Lung (tissue), 12 donors: Measurements from ENCODE around the gene SLC26A11. TPM values are rescaled to one million over a fixed set of nuclear protein-coding genes. Genes with fewer than 3 reads are reported as not detected.

Experiments used
- ATAC-seq: fragments of 200-7000 bp; cut with Tn5 transposase; one replicate; pipeline ENCODE4 v1.9.1; 2020; ENCODE audit warnings: moderate number of reproducible peaks; ENCODE audit not compliant: insufficient read depth, low FRiP score
- DNase-seq, 3 donors: peaks; one replicate each; pipeline ENCODE4 v3.0.0-alpha.2; 2013 to 2017
- H3K27ac ChIP-seq, 2 donors: one replicate each; pipeline ENCODE4 v1.5.1; 2013; ENCODE audit warnings: mild to moderate bottlenecking in 2 of 2, moderate library complexity in 2 of 2, control low read depth in 1 of 2, inconsistent platforms in 1 of 2, low read depth in 1 of 2, low read length in 1 of 2
- H3K27me3 ChIP-seq, 3 donors: one replicate each; pipeline ENCODE4 v1.5.1; 2013; ENCODE audit warnings: low read length in 2 of 3; ENCODE audit not compliant: control insufficient read depth in 3 of 3, insufficient read depth in 3 of 3
- H3K36me3 ChIP-seq, 4 donors: one replicate each; pipeline ENCODE4 v1.5.1; 2013; ENCODE audit warnings: low read length in 4 of 4, mild to moderate bottlenecking in 1 of 4, moderate library complexity in 1 of 4; ENCODE audit not compliant: control insufficient read depth in 4 of 4, insufficient read depth in 4 of 4
- H3K4me1 ChIP-seq, 5 donors: one replicate each; pipeline ENCODE4 v1.5.1; 2013; ENCODE audit warnings: low read length in 5 of 5, mild to moderate bottlenecking in 2 of 5, moderate library complexity in 1 of 5; ENCODE audit not compliant: control insufficient read depth in 5 of 5, insufficient read depth in 5 of 5
- H3K4me3 ChIP-seq: one replicate; pipeline ENCODE4 v1.5.1; 2013; ENCODE audit warnings: mild to moderate bottlenecking, control low read depth, moderate library complexity
- H3K9ac ChIP-seq, 2 donors: one replicate each; pipeline ENCODE4 v1.5.1; 2013; ENCODE audit warnings: low read length in 2 of 2, control low read depth in 1 of 2; ENCODE audit not compliant: insufficient read depth in 1 of 2
- H3K9me3 ChIP-seq, 4 donors: one replicate each; pipeline ENCODE4 v1.5.1; 2013; ENCODE audit warnings: low read length in 3 of 4, mild to moderate bottlenecking in 1 of 4, moderate library complexity in 1 of 4; ENCODE audit not compliant: control insufficient read depth in 4 of 4, insufficient read depth in 3 of 4
- WGBS, 2 donors: extraction: QIAGEN DNeasy Blood & Tissue Kit; methylation state at CpG; one replicate each; pipeline ENCODE4 v1.1.7; 2013; 5-methylcytosine and 5-hydroxymethylcytosine counted together
- polyA plus RNA-seq, 2 donors: library from polyadenylated mRNA; stranded (reverse); fragments of 200-250 nt; gene quantifications; one replicate each; pipeline ENCODE4 v1.2.1, GENCODE V29; 2013
- total RNA-seq, 2 donors: library from RNA; depleted of rRNA in 1 of 2; stranded (reverse); fragments of >200 nt in 1 of 2; gene quantifications; one replicate each; pipeline ENCODE4 v1.2.1, GENCODE V29; 2014 to 2021
- TF ChIP-seq, protein P1 (sequence below): IDR thresholded peaks from 2 replicates; pipeline ENCODE4 v1.5.1; 2012; ENCODE audit warnings: mild to moderate bottlenecking; ENCODE audit errors: control extremely low read depth, extremely low read depth
- donor health status: control.
- donor health status: control.
- donor health status: Bipolar disorder and iron deficiency.
- donor health status: healthy.
- donor health status: DM: yes; HTN: yes; CAD: no.

SLC26A11 gene
- total and polyA plus RNA-seq, 4 donors: 25.0 to 37.0 (median 31.0) TPM

DNA sequence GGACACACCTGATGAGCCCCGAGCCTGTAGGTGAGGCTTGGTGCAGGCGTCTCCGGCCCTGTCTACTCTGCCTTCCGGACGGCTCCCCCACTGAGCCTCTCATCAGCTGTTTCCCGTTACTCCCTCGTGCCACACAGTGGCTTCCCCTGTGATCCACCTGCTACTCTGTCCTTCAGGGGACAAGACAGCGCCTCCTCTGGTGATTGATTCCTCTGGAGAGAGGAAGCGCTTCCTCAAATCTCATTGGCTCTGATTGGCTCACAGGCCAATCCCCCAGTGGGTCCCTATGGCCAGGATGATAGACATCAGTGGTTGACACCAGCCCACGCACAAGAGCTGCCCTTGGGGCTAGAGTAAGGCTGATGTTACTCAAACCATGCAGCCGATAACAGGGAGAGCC is 64.4 kb downstream of the SLC26A11 start:
- 86 to 92% methylated on average over 11 of the region's 11 CpGs for WGBS, 2 donors
- peaks cover 0 to 6% (median 0%) of the 10 kb centered on the region in 5 donors for H3K4me1 ChIP-seq
- H3K9me3 ChIP-seq: no peaks in the 10 kb centered on the region
- H3K9ac ChIP-seq: no peak overlapping the region
- H3K27me3 ChIP-seq: no peaks in the 10 kb centered on the region
- no peak overlapping the region for H3K27ac ChIP-seq
- TF ChIP-seq, protein P1, sequence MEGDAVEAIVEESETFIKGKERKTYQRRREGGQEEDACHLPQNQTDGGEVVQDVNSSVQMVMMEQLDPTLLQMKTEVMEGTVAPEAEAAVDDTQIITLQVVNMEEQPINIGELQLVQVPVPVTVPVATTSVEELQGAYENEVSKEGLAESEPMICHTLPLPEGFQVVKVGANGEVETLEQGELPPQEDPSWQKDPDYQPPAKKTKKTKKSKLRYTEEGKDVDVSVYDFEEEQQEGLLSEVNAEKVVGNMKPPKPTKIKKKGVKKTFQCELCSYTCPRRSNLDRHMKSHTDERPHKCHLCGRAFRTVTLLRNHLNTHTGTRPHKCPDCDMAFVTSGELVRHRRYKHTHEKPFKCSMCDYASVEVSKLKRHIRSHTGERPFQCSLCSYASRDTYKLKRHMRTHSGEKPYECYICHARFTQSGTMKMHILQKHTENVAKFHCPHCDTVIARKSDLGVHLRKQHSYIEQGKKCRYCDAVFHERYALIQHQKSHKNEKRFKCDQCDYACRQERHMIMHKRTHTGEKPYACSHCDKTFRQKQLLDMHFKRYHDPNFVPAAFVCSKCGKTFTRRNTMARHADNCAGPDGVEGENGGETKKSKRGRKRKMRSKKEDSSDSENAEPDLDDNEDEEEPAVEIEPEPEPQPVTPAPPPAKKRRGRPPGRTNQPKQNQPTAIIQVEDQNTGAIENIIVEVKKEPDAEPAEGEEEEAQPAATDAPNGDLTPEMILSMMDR: no peak
- DNase-seq (no peak), ATAC-seq (no peak)
- no peak overlapping the region for H3K4me3 ChIP-seq
- peaks cover 9 to 42% (median 12%) of the 10 kb centered on the region in 4 donors for H3K36me3 ChIP-seq

DNA sequence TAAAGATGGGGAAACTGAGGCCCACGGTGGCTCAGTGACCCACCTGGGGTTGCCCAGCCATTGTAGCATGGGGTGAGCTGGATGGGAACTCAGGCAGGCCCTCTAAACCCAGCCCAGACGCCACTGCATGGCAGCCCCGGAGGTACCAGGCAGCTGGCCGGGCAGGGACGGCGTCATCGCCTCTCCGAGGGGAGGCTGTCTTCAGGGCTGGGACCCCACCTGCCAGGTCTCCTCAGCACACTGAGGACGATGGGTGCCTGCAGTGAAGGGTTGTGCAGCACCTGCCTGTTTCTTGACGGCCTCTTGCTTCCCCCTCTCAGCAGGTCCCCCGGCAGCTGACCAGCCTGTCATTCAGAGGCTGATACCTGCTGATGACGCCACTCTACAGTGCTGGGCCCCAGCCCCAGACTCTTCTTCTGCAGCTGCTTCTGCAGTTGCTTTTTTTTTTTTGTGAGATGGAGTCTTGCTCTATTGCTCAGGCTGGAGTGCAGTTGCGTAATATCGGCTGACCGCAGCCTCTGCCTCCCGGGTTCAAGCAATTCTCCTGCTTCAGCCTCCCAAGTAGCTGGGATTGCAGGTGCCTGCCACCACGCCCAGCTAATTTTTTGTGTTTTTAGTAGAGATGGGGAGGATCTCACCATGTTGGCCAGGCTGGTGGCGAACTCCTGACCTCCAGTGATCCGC is 65.2 kb downstream of the SLC26A11 start:
- Histone ChIP-seq H3K27ac (no peak overlapping the region), H3K27me3 (no peaks in the 10 kb centered on the region), H3K9ac (no peak overlapping the region), H3K9me3 (no peaks in the 10 kb centered on the region), H3K4me1 (no peaks in the 10 kb centered on the region), H3K36me3 (peaks cover 9 to 46% (median 12%) of the 10 kb centered on the region in 4 donors), H3K4me3 (no peak overlapping the region)
- ATAC-seq: no peak
- WGBS, 2 donors: 86 to 92% methylated on average over 19 of the region's 19 CpGs
- TF ChIP-seq, protein P1: no peak
- no peak for DNase-seq

DNA sequence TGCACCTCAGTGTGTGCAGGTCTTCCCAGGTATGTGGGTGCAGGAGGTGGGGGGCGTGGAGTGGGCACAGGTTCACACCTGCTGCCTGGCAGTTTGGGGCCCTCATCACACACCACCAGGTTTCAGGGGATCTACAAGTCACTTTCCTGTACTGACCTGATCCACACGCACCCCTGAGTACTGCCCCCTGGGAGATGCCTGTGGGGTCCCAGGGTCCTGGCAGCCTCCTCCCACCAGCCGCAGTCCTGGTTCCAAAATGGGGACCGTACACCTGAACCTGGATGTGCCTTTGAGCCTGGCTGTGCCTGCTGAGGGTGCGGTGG is 66.4 kb downstream of the SLC26A11 start:
- Histone ChIP-seq H3K4me1 (no peaks in the 10 kb centered on the region), H3K36me3 (peaks cover 14 to 45% (median 15%) of the 10 kb centered on the region in 4 donors), H3K27me3 (no peaks in the 10 kb centered on the region), H3K9me3 (no peaks in the 10 kb centered on the region), H3K27ac (no peak overlapping the region), H3K4me3 (no peak overlapping the region), H3K9ac (no peak overlapping the region)
- TF ChIP-seq, protein P1: no peak
- WGBS, 2 donors: 95% methylated on average over 5 of the region's 5 CpGs
- ATAC-seq (no peak), DNase-seq (no peak)

DNA sequence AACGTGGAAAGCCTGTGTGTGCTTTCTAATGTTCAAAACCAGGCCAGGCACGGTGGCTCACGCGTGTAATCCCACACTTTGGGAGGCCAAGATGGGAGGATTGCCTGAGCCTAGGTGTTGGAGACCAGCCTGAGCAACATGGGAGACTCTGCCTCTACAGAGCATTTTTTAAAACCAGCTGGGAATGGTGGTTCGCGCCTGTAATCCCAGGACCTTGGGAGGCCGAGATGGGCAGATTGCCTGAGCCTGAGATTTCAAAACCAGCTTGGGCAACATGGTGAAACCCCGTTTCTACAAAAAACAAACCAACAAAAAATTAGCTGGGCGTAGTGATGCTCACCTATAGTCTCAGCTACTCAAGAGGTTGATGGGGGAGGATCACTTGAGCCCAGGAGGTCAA is 66.8 kb downstream of the SLC26A11 start:
- H3K27me3 ChIP-seq: no peaks in the 10 kb centered on the region
- TF ChIP-seq, protein P1: no peak
- WGBS, 2 donors: 77 to 89% methylated on average over 9 of the region's 9 CpGs
- H3K27ac ChIP-seq: no peak overlapping the region
- no peak overlapping the region for H3K4me3 ChIP-seq
- H3K9ac ChIP-seq: no peak overlapping the region
- H3K9me3 ChIP-seq: no peaks in the 10 kb centered on the region
- H3K4me1 ChIP-seq: no peaks in the 10 kb centered on the region
- no peak for ATAC-seq
- DNase-seq: no peak
- H3K36me3 ChIP-seq: peaks cover 17 to 47% (median 18%) of the 10 kb centered on the region in 4 donors
